Loucy (cell line): Measurements from ENCODE around the gene SPP1.

Experiments
- H2AFZ ChIP-seq: fragments of 200-600 bp; sonication (generic); 2 replicates; pipeline ENCODE4 v1.6.0; 2016; ENCODE audit warnings: antibody characterized with exemption, mild to moderate bottlenecking, low read length, moderate library complexity
- H3F3A ChIP-seq: fragments of 200-600 bp; 2 replicates; pipeline ENCODE4 v1.6.0; 2016; ENCODE audit warnings: antibody characterized with exemption, low read depth, mild to moderate bottlenecking
- H3K27me3 ChIP-seq: fragments of 200-600 bp; sonication (generic); 2 replicates; pipeline ENCODE4 v1.6.1; 2014; ENCODE audit warnings: low read length, mild to moderate bottlenecking; ENCODE audit not compliant: insufficient read depth, poor library complexity, severe bottlenecking
- H3K36me3 ChIP-seq: fragments of 200-600 bp; sonication (generic); 2 replicates; pipeline ENCODE4 v1.6.1; 2016; ENCODE audit warnings: low read length; ENCODE audit not compliant: insufficient read depth
- H3K4me1 ChIP-seq: fragments of 200-600 bp; sonication (generic); 2 replicates; pipeline ENCODE4 v1.5.1; 2014; ENCODE audit warnings: low read length, mild to moderate bottlenecking; ENCODE audit not compliant: insufficient read depth, poor library complexity, severe bottlenecking
- H3K4me2 ChIP-seq: fragments of 200-600 bp; sonication (generic); 2 replicates; pipeline ENCODE4 v1.6.0; 2014; ENCODE audit warnings: antibody characterized with exemption, low read length, low read depth, mild to moderate bottlenecking; ENCODE audit not compliant: poor library complexity, severe bottlenecking
- H3K4me3 ChIP-seq: fragments of 200-600 bp; sonication (generic); 2 replicates; pipeline ENCODE4 v1.5.1; 2014; ENCODE audit warnings: low read length, mild to moderate bottlenecking, mixed read lengths; ENCODE audit not compliant: poor library complexity, severe bottlenecking
- H3K79me2 ChIP-seq: fragments of 200-600 bp; sonication (generic); 2 replicates; pipeline ENCODE4 v1.6.1; 2014; ENCODE audit warnings: low read length; ENCODE audit not compliant: insufficient read depth
- H3K9ac ChIP-seq: fragments of 200-600 bp; sonication (generic); 2 replicates; pipeline ENCODE4 v1.6.0; 2014; ENCODE audit warnings: mild to moderate bottlenecking, low read depth, low read length, moderate library complexity; ENCODE audit not compliant: poor library complexity, severe bottlenecking
- H3K9me2 ChIP-seq: fragments of 200-600 bp; sonication (generic); replicated peaks from 2 replicates; pipeline ENCODE4 v1.6.1; 2016; ENCODE audit warnings: low read depth, low read length, mixed read lengths
- H3K9me3 ChIP-seq: fragments of 200-600 bp; sonication (generic); 2 replicates; pipeline ENCODE4 v1.6.1; 2014; ENCODE audit warnings: mild to moderate bottlenecking, antibody characterized with exemption, low read length, low read depth; ENCODE audit not compliant: insufficient read depth
- H4K20me1 ChIP-seq: fragments of 200-600 bp; sonication (generic); 2 replicates; pipeline ENCODE4 v1.6.0; 2014; ENCODE audit warnings: antibody characterized with exemption, low read length, mild to moderate bottlenecking; ENCODE audit not compliant: insufficient read depth, poor library complexity, severe bottlenecking
- CTCF ChIP-seq: fragments of 200-600 bp; sonication (generic); conservative IDR thresholded peaks from 2 replicates; pipeline ENCODE4 v1.5.1; 2014; ENCODE audit warnings: mild to moderate bottlenecking, antibody characterized with exemption, low read length
- EZH2phosphoT487 ChIP-seq: fragments of 200-600 bp; IDR thresholded peaks from 2 replicates; pipeline ENCODE4 v1.6.1; 2018; ENCODE audit warnings: antibody characterized with exemption, mild to moderate bottlenecking, moderate library complexity, borderline replicate concordance

The SPP1 gene

GRCh38 chr4:88008122-88008742 lies 32.7 kb downstream of the SPP1 start:
- peaks cover 54% of the 10 kb centered on the region for H3K79me2 ChIP-seq
- H3K4me1 ChIP-seq, result peaks cover 42% of the 10 kb centered on the region
- peak overlapping the region; percentile 77 for H3K9ac ChIP-seq
- peak overlapping the region; percentile 50 for H2AFZ ChIP-seq
- TF ChIP-seq EZH2phosphoT487 (no peak), CTCF (no peak)
- H3K27me3 ChIP-seq, result no peaks in the 10 kb centered on the region
- H3K9me3 ChIP-seq, result no peaks in the 10 kb centered on the region
- no peaks in the 10 kb centered on the region for H3K9me2 ChIP-seq
- no peaks in the 10 kb centered on the region for H3F3A ChIP-seq
- H3K36me3 ChIP-seq, result no peaks in the 10 kb centered on the region
- H3K4me3 ChIP-seq, result peak overlapping the region; percentile 89
- peaks cover 37% of the 10 kb centered on the region for H4K20me1 ChIP-seq
- peak overlapping the region; percentile 86 for H3K4me2 ChIP-seq

- Histone ChIP-seq H3F3A (no peaks in the 10 kb centered on the region), H3K9me3 (no peaks in the 10 kb centered on the region), H4K20me1 (peaks cover 39% of the 10 kb centered on the region), H3K27me3 (no peaks in the 10 kb centered on the region), H2AFZ (peak overlapping the region; percentile 50), H3K9me2 (no peaks in the 10 kb centered on the region), H3K4me1 (peaks cover 47% of the 10 kb centered on the region), H3K4me2 (peak overlapping the region; percentile 86), H3K36me3 (no peaks in the 10 kb centered on the region), H3K79me2 (peaks cover 59% of the 10 kb centered on the region), H3K4me3 (peak overlapping the region; percentile 89), H3K9ac (peak overlapping the region; percentile 77)
- TF ChIP-seq EZH2phosphoT487, result no peak
- no peak for TF ChIP-seq CTCF
These were observed 33.2 kb downstream of the SPP1 start for GRCh38 chr4:88008743-88009171.

GRCh38 chr4:88009871-88010270 lies 34.4 kb downstream of the SPP1 start:
- Histone ChIP-seq H3K36me3 (no peaks in the 10 kb centered on the region), H4K20me1 (peaks cover 43% of the 10 kb centered on the region), H3K27me3 (no peaks in the 10 kb centered on the region), H2AFZ (no peak overlapping the region), H3K9me3 (no peaks in the 10 kb centered on the region), H3K79me2 (peaks cover 70% of the 10 kb centered on the region), H3F3A (no peaks in the 10 kb centered on the region), H3K4me1 (peaks cover 57% of the 10 kb centered on the region), H3K4me3 (peak overlapping the region; percentile 89), H3K9ac (peak overlapping the region; percentile 77), H3K9me2 (no peaks in the 10 kb centered on the region), H3K4me2 (peak overlapping the region; percentile 86)
- TF ChIP-seq CTCF (no peak), EZH2phosphoT487 (no peak)
